K562 treated with DMSO at 1 percent for 4 hours (cell line): ENCODE measurements around the gene GLB1L2. TPM values are rescaled to one million over a fixed set of nuclear protein-coding genes. Genes with fewer than 3 reads are reported as not detected.

Source experiments
- total RNA-seq: library from RNA; unstranded; fragments of 300-600 nt; gene quantifications from 2 replicates; pipeline ENCODE4 v1.2.3, GENCODE V29; 2022; ENCODE audit not compliant: insufficient read depth

GLB1L2 gene
- 9.7 and 12.7 TPM in 2 replicates for total RNA-seq

GRCh38 chr11:134331354-134332188 is at the start of gene GLB1L2:
Gene GLB1L2, plus strand, starts transcription at chr11:134331988. Its CDS starts 74 bp downstream, at chr11:134332062.

GRCh38 chr11:134412203-134413042 is 80.6 kb downstream of the GLB1L2 start, which contains the start of gene B3GAT1:
Gene B3GAT1, minus strand, starts transcription at chr11:134412242. Its CDS starts 24,583 bp downstream, at chr11:134387659.

Other genes with a start within 250 kb of the GLB1L2 start
- gene NCAPD3, start 108.0 kb upstream of the GLB1L2 start, total RNA-seq: 35.9 and 39.1 TPM in 2 replicates
- 31.5 and 35.5 TPM in 2 replicates for gene VPS26B, start 107.3 kb upstream of the GLB1L2 start, total RNA-seq
- gene THYN1, start 78.6 kb upstream of the GLB1L2 start, total RNA-seq: 50.2 and 59.1 TPM in 2 replicates
- gene ACAD8, start 78.4 kb upstream of the GLB1L2 start, total RNA-seq: 13.7 and 18.7 TPM in 2 replicates
- gene GLB1L3, start 55.6 kb upstream of the GLB1L2 start, total RNA-seq: not detected in 2 replicates
- 0.44 and 0.56 TPM in 2 replicates for gene B3GAT1, start 80.3 kb downstream of the GLB1L2 start, total RNA-seq